ENCODE results near the gene OR13C4. TPM values are rescaled to one million over a fixed set of nuclear protein-coding genes. Genes with fewer than 3 reads are reported as not detected.

OR13C4 gene
- total RNA-seq, 4 donors from 2014 or later, result not detected

DNA sequence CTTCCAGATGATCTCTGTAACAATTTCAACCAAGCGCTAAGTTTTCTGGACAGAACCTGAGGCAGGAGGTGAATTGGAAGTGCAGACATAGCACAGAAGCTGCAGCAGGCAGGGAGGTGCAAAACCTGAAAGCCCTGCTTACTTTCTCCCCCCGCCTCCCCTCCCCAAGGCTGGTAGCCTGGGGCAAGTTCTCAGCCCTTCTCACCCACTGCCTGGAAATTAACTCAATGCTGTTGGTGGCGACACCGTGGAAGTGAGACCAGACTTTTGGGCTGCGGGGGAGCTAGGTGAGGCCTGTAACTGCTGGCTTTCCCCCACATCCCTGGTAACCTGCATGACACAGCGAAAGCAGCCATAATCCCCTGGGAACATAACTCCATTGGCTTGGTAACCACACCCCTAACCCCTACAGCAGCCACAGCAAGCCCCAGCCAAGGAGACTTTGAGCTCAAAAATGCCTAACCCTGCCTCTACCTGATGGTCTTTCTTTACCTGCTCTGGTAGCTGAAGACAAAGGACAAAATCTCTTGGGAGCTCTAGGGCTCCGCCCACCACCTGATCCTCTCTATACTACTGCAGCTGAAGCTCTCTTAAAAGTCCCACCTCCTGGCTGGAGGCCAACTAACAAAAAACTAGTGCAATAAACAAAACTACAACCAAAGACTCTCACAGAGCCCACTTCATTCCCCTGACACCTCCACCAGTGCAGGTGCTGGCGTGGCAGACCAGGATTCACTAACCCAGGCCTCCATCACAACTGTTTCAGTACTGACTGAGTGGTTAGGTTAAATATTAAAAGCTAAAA, 30.0 kb upstream of the OR13C4 start:
- Histone ChIP-seq H3K4me3 (no peak overlapping the region), H3K4me1 (no peaks in the 10 kb centered on the region), H3K9me3 (peaks cover 0 to 24% (median 0%) of the 10 kb centered on the region in 4 donors), H3K27ac (no peak overlapping the region), H3K36me3 (no peaks in the 10 kb centered on the region), H3K27me3 (no peaks in the 10 kb centered on the region)
- WGBS, 2 donors, result 81 to 88% methylated on average over 8 of the region's 8 CpGs
- TF ChIP-seq POLR2A (IDR thresholded peaks at IDR 0.05) (no peak), CTCF (IDR thresholded peaks at IDR 0.05) (no peak), EP300 (IDR thresholded peaks at IDR 0.05) (no peak)
- no peak for DNase-seq (ENCODE audit: low spot score in 2 of 2)

DNA sequence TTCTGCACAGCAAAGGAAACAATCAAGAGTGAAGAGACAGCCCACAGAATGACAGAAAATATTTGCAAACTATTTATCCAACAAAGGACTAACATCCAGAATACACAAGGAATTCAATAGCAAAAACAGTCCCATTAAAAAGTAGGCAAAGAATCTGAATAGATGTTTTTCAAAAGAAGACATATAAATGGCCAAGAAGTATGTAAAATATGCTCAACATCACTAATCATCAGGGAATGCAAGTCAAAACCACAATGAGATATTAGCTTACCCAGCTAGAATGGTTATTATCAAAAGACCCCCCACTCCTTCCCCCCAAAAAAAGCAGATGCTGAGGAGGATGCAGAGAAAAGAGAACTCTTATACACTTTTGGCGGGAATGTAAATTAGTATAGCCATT, 28.5 kb upstream of the OR13C4 start:
- Histone ChIP-seq H3K27ac (no peak overlapping the region), H3K4me1 (no peaks in the 10 kb centered on the region), H3K4me3 (no peak overlapping the region), H3K27me3 (no peaks in the 10 kb centered on the region), H3K36me3 (no peaks in the 10 kb centered on the region), H3K9me3 (peaks cover 0 to 24% (median 0%) of the 10 kb centered on the region in 4 donors)
- WGBS, 2 donors, result 77 to 90% methylated on average over 1 of the region's 1 CpG
- TF ChIP-seq POLR2A (IDR thresholded peaks at IDR 0.05) (no peak), CTCF (IDR thresholded peaks at IDR 0.05) (no peak), EP300 (IDR thresholded peaks at IDR 0.05) (no peak)
- no peak for DNase-seq (ENCODE audit: low spot score in 2 of 2)

DNA sequence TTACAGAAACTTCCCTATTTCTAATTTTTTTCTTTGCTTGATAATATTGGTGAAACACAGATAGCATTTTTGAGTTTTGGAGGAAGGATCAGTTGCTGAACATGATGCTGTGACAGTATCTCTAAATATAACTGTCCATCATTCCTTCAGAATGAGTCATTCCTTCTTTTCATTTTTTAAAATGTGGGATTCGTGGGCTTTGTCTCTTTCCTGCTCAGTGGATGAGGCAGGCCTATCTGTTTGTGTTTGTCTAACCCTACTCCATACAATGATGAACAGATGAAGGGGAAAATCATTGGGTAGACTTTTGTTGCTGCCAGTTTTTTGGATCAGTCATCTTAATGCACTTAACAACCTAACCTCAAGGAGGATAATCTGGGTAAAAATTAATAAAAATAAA, 26.3 kb upstream of the OR13C4 start:
- no peak overlapping the region for H3K4me3 ChIP-seq
- H3K4me1 ChIP-seq, result no peaks in the 10 kb centered on the region
- H3K27ac ChIP-seq, result no peak overlapping the region
- no peaks in the 10 kb centered on the region for H3K27me3 ChIP-seq
- no peak for DNase-seq (ENCODE audit: low spot score in 2 of 2)
- TF ChIP-seq CTCF (IDR thresholded peaks at IDR 0.05), result no peak
- no peak for TF ChIP-seq EP300 (IDR thresholded peaks at IDR 0.05)
- TF ChIP-seq POLR2A (IDR thresholded peaks at IDR 0.05), result no peak
- peaks cover 0 to 9% (median 0%) of the 10 kb centered on the region in 4 donors for H3K9me3 ChIP-seq
- H3K36me3 ChIP-seq, result no peaks in the 10 kb centered on the region
- WGBS, 2 donors, result 13 to 16% methylated on average over 1 of the region's 1 CpG

- no peak overlapping the region for H3K4me3 ChIP-seq
- no peaks in the 10 kb centered on the region for H3K27me3 ChIP-seq
- TF ChIP-seq POLR2A (IDR thresholded peaks at IDR 0.05), result no peak
- no peak for TF ChIP-seq EP300 (IDR thresholded peaks at IDR 0.05)
- TF ChIP-seq CTCF (IDR thresholded peaks at IDR 0.05), result no peak
- no peak for DNase-seq (ENCODE audit: low spot score in 2 of 2)
- H3K27ac ChIP-seq, result no peak overlapping the region
- H3K4me1 ChIP-seq, result no peaks in the 10 kb centered on the region
- H3K36me3 ChIP-seq, result no peaks in the 10 kb centered on the region
- WGBS, 2 donors, result 91 to 92% methylated on average over 4 of the region's 4 CpGs
- H3K9me3 ChIP-seq, result no peaks in the 10 kb centered on the region
These were observed 17.6 kb upstream of the OR13C4 start for GRCh38 chr9:104544644-104545043.

DNA sequence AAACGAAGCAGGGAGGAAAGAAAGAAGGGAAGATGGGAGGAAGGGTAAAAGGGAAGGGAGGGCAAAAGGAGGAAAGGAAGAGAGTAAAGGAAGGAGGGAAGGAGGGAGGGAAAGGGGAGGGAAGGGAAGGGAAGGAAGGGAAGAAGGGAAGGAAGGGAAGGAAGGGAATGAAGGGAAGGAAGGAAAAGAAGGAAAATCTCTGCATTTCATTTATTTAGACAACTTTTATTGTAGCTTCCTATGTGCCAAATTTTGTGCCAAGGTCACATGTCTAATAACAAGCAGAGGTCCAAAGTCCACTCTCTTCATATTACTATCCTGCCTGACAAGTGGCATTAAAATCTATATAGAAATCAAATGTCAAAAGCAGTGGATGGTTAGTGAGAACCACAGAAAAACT, 12.3 kb upstream of the OR13C4 start:
- no peaks in the 10 kb centered on the region for H3K4me1 ChIP-seq
- no peak overlapping the region for H3K4me3 ChIP-seq
- no peaks in the 10 kb centered on the region for H3K9me3 ChIP-seq
- H3K27me3 ChIP-seq, result no peaks in the 10 kb centered on the region
- H3K36me3 ChIP-seq, result no peaks in the 10 kb centered on the region
- TF ChIP-seq CTCF (IDR thresholded peaks at IDR 0.05) (no peak), POLR2A (IDR thresholded peaks at IDR 0.05) (no peak), EP300 (IDR thresholded peaks at IDR 0.05) (no peak)
- WGBS, 2 donors, result 54 to 63% methylated on average over 1 of the region's 1 CpG
- no peak for DNase-seq (ENCODE audit: low spot score in 2 of 2)
- no peak overlapping the region for H3K27ac ChIP-seq
